ENCODE results near the gene DNMT3A.
A peak's percentile ranks its signal among the peaks of the same experiment; 100 is the strongest.

The DNMT3A gene

GRCh38 chr2:25254961-25255360 lies 86.8 kb downstream of the DNMT3A start:
- DNase-seq = no peak

- DNase-seq = no peak
Measured at GRCh38 chr2:25253153-25253626, 88.5 kb downstream of the DNMT3A start.

GRCh38 chr2:25252291-25253152 lies 89.2 kb downstream of the DNMT3A start:
- DNase-seq = peak; percentile 82

- peak; percentile 73 for DNase-seq
Measured at GRCh38 chr2:25251422-25252273, 90.1 kb downstream of the DNMT3A start.

- DNase-seq = peak; percentile 64
Measured at GRCh38 chr2:25251071-25251421, 90.7 kb downstream of the DNMT3A start.

- DNase-seq = no peak
Measured at GRCh38 chr2:25250331-25251070, 91.2 kb downstream of the DNMT3A start.

- no peak for DNase-seq
Measured at GRCh38 chr2:25249785-25250184, 91.9 kb downstream of the DNMT3A start.

GRCh38 chr2:25247792-25248512 lies 93.8 kb downstream of the DNMT3A start:
- no peak for DNase-seq

GRCh38 chr2:25246558-25247290 lies 95.0 kb downstream of the DNMT3A start:
- no peak for DNase-seq

- DNase-seq = no peak
Measured at GRCh38 chr2:25246001-25246400, 95.7 kb downstream of the DNMT3A start.

GRCh38 chr2:25245141-25245540 lies 96.6 kb downstream of the DNMT3A start:
- DNase-seq = no peak

GRCh38 chr2:25243995-25244394 lies 97.7 kb downstream of the DNMT3A start:
- no peak for DNase-seq

GRCh38 chr2:25241452-25241851 lies 100.3 kb downstream of the DNMT3A start:
- DNase-seq = no peak

- no peak for DNase-seq
Measured at GRCh38 chr2:25240636-25241035, 101.1 kb downstream of the DNMT3A start.

GRCh38 chr2:25238920-25239319 lies 102.8 kb downstream of the DNMT3A start:
- DNase-seq = no peak

GRCh38 chr2:25237764-25238163 lies 104.0 kb downstream of the DNMT3A start:
- DNase-seq = no peak

- DNase-seq = no peak
Measured at GRCh38 chr2:25236736-25237135, 105.0 kb downstream of the DNMT3A start.

- no peak for DNase-seq
Measured at GRCh38 chr2:25234738-25235137, 107.0 kb downstream of the DNMT3A start.

- no peak for DNase-seq
Measured at GRCh38 chr2:25233916-25234605, 107.7 kb downstream of the DNMT3A start.

GRCh38 chr2:25232248-25232825 lies 109.4 kb downstream of the DNMT3A start:
- no peak for DNase-seq

GRCh38 chr2:25230948-25231311 lies 110.8 kb downstream of the DNMT3A start:
- no peak for DNase-seq

Measured in hematopoietic multipotent progenitor cell treated with erythropoietin and hydrocortisone succinate and interleukin-3 and kit ligand, for 4 days (in vitro differentiated cells).